SK-N-MC (cell line): ENCODE measurements around the gene XPO6.
"Not testable (repeated sequence)": the region's sequence is repeated elsewhere in the genome, so short reads cannot be mapped to it uniquely, and the experiment has no call there.

Experiments used
- DNase-seq: peaks from one replicate; pipeline ENCODE4 v3.0.0-alpha.2; 2011; ENCODE audit warnings: low read depth, low spot score
- H3K27ac ChIP-seq: fragments of 200-600 bp; sonication (generic); 2 replicates; pipeline ENCODE4 v1.5.1; 2016; ENCODE audit warnings: mixed run types
- H3K36me3 ChIP-seq: fragments of 200-600 bp; sonication (generic); 2 replicates; pipeline ENCODE4 v1.6.1; 2017; ENCODE audit warnings: antibody characterized with exemption, low read length, mixed read lengths; ENCODE audit not compliant: insufficient read depth
- H3K4me3 ChIP-seq: fragments of 200-600 bp; sonication (generic); 2 replicates; pipeline ENCODE4 v1.5.1; 2016
- H3K9ac ChIP-seq: fragments of 200-600 bp; sonication (generic); 2 replicates; pipeline ENCODE4 v1.8.0; 2017; ENCODE audit warnings: mixed run types, mixed read lengths; ENCODE audit not compliant: insufficient read length
- H3K9me3 ChIP-seq: fragments of 200-600 bp; sonication (generic); 2 replicates; pipeline ENCODE4 v1.6.1; 2017; ENCODE audit warnings: low read depth, mild to moderate bottlenecking, antibody characterized with exemption, low read length, moderate library complexity, mixed read lengths
- EZH2 ChIP-seq: fragments of 200-600 bp; sonication (generic); IDR thresholded peaks from one replicate; pipeline ENCODE4 v1.6.1; 2017; ENCODE audit warnings: antibody characterized with exemption
- FOXP2 ChIP-seq: optimal IDR thresholded peaks from 2 replicates; pipeline ENCODE3; 2011; ENCODE audit warnings: mild to moderate bottlenecking, moderate library complexity; ENCODE audit not compliant: insufficient read depth; ENCODE audit errors: extremely low read length, control extremely low read depth
- POLR2AphosphoS5 ChIP-seq: IDR thresholded peaks from 2 replicates; pipeline ENCODE4 v1.6.1; 2012; ENCODE audit warnings: mild to moderate bottlenecking, low read depth, low read length, borderline replicate concordance

The XPO6 gene

DNA sequence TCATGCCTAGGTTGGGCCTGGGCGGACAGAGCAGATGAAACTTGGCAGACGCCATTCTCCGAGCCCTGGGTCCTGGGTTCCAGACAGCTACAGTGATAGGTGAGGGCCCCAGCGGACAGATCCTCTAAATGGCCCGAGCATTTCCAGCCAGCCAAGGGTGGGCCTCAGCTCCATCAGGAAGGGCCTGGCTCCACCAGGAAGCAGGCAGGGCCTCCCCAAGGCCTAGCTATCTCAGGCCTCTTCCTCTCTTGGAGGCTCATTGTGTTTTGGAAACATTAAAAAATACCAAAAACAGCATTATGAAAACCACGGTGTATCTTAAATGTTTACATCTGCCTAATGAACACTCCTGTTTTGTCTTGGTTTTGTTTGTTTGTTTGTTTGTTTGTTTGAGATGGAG, 42.4 kb upstream of the XPO6 start:
- no peaks in the 10 kb centered on the region for H3K36me3 ChIP-seq
- DNase-seq = no peak
- H3K4me3 ChIP-seq = no peak overlapping the region
- H3K9me3 ChIP-seq = no peaks in the 10 kb centered on the region
- no peak overlapping the region for H3K27ac ChIP-seq
- H3K9ac ChIP-seq = no peak overlapping the region
- no peak for TF ChIP-seq POLR2AphosphoS5
- no peak for TF ChIP-seq FOXP2
- TF ChIP-seq EZH2 = no peak

DNA sequence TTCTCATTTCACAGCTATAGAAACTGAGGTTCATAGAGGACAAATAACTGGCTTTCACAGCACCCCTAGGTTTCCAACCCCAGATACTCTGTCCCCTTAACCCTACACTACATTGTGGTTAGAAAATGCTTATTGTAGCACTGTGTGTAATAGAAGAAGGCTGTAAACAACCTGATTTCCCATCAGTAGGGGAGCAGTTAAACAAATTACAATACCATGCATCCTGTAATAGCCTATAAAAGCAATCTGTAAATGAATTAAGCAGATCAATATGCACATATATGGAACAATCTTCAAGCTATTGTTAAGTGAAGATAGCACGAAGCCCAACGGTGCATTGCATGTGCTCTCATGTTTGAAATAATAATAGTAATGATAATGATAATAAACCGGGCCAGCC, 39.2 kb upstream of the XPO6 start:
- no peak for TF ChIP-seq POLR2AphosphoS5
- TF ChIP-seq FOXP2 = no peak
- TF ChIP-seq EZH2 = no peak
- DNase-seq = no peak
- no peaks in the 10 kb centered on the region for H3K36me3 ChIP-seq
- H3K4me3 ChIP-seq = no peak overlapping the region
- no peaks in the 10 kb centered on the region for H3K9me3 ChIP-seq
- H3K9ac ChIP-seq = no peak overlapping the region
- H3K27ac ChIP-seq = no peak overlapping the region

GRCh38 chr16:28249483-28249882, 37.7 kb upstream of the XPO6 start:
- not testable (repeated sequence) for DNase-seq, H3K36me3 ChIP-seq, H3K27ac ChIP-seq, H3K4me3 ChIP-seq, H3K9me3 ChIP-seq, H3K9ac ChIP-seq

- TF ChIP-seq EZH2 (no peak), FOXP2 (no peak), POLR2AphosphoS5 (no peak)
- Histone ChIP-seq H3K9ac (no peak overlapping the region), H3K27ac (no peak overlapping the region)
Measured at GRCh38 chr16:28241924-28242323, 30.2 kb upstream of the XPO6 start.

GRCh38 chr16:28237754-28238357, 26.1 kb upstream of the XPO6 start:
- Histone ChIP-seq H3K27ac (no peak overlapping the region), H3K9ac (no peak overlapping the region), H3K36me3 (no peaks in the 10 kb centered on the region), H3K4me3 (no peak overlapping the region), H3K9me3 (no peaks in the 10 kb centered on the region)
- TF ChIP-seq POLR2AphosphoS5 = no peak
- no peak for TF ChIP-seq EZH2
- no peak for TF ChIP-seq FOXP2
- no peak for DNase-seq

More at GRCh38 chr16:28241924-28242323, 30.2 kb upstream of the XPO6 start:
- DNase-seq = no peak
- H3K9me3 ChIP-seq = no peaks in the 10 kb centered on the region
- H3K4me3 ChIP-seq = no peak overlapping the region
- no peaks in the 10 kb centered on the region for H3K36me3 ChIP-seq

DNA sequence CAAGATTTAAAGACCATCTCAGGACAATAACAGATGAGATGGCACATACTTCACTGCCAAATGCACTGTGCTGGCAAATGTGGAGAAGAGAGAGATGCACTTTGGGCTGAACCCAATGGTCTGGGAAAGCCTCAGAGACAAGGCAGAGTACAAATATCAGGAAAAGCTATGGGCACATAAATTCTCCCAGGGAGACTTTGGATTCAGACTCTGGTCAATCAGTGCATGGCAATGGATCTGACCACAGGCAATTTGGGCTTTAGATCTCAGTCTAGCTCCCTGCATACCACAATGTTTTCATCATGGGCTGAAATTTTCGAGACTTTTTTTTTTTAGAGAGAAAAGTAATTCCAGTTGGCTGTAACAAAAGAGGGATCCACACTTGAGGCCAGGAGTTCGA, 20.0 kb upstream of the XPO6 start:
- TF ChIP-seq EZH2 (no peak), FOXP2 (no peak), POLR2AphosphoS5 (no peak)
- Histone ChIP-seq H3K4me3 (no peak overlapping the region), H3K36me3 (no peaks in the 10 kb centered on the region), H3K9me3 (no peaks in the 10 kb centered on the region), H3K27ac (no peak overlapping the region), H3K9ac (no peak overlapping the region)
- no peak for DNase-seq

DNA sequence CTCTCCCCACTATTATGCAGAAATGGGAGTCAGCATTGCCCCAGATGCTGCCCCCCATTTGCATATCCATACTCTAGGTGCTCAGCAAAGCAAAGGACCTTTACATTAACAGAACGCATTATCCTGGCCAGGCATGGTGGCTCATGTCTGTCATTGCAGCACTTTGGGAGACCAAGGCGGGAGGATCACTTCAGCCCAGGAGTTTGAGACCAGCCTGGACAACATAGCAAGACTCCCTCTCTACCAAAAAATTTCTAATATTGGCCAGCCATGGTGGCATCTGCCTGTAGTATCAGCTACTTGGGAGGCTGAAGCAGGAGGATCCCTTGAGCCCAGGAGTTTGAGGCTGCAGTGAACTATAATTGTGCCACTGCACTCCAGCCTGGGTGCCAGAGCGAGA, 12.1 kb upstream of the XPO6 start:
- not testable (repeated sequence) for H3K27ac ChIP-seq, DNase-seq, H3K9ac ChIP-seq, H3K4me3 ChIP-seq, H3K36me3 ChIP-seq, H3K9me3 ChIP-seq

DNA sequence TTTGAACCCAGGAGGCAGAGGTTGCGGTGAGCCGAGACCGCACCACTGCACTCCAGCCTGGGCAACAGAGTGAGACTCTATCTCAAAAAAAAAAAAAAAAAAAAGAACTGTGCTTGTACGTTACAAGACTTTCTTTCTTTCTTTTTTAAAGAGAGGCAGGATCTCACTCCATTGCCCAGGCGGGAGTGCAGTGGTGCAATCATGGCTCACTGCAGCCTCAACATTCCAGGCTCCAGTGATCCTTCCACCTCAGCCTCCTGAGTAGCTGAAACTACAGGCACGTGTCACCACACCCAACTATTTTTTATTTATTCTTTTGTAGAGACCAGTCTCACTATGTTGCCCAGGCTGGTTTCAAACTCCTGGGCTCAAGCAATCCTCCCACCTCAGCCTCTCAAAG, 8.0 kb upstream of the XPO6 start:
- not testable (repeated sequence) for H3K4me3 ChIP-seq, H3K9me3 ChIP-seq, H3K9ac ChIP-seq, DNase-seq, H3K36me3 ChIP-seq, H3K27ac ChIP-seq

GRCh38 chr16:28219282-28219681, 7.5 kb upstream of the XPO6 start:
- Histone ChIP-seq H3K9me3 (no peaks in the 10 kb centered on the region), H3K9ac (no peak overlapping the region), H3K36me3 (no peaks in the 10 kb centered on the region), H3K4me3 (no peak overlapping the region), H3K27ac (no peak overlapping the region)
- DNase-seq = no peak
- TF ChIP-seq POLR2AphosphoS5 (no peak), FOXP2 (no peak), EZH2 (no peak)
